Coronary artery (tissue), 2 donors: ENCODE results near the gene WDR5.

Experiments
- DNase-seq: peaks from one replicate; pipeline ENCODE4 v3.0.0-alpha.2; 2017; ENCODE audit warnings: low spot score
- H3K27ac ChIP-seq, 2 donors: fragments of 200-600 bp; sonication (generic); one replicate each; pipeline ENCODE4 v1.5.1; 2016 to 2019
- H3K4me3 ChIP-seq: fragments of 200-600 bp; sonication (generic); 2 replicates; pipeline ENCODE4 v1.5.1; 2016; ENCODE audit warnings: mild to moderate bottlenecking, moderate library complexity
- CTCF ChIP-seq: fragments of 200-600 bp; sonication (generic); IDR thresholded peaks from one replicate; pipeline ENCODE4 v1.5.1; 2019; ENCODE audit warnings: antibody characterized with exemption

Gene WDR5

GRCh38 chr9:134159566-134160245, 23.8 kb downstream of the WDR5 start:
- no peak overlapping the region for H3K4me3 ChIP-seq
- TF ChIP-seq CTCF: no peak

GRCh38 chr9:134161647-134162046, 25.8 kb downstream of the WDR5 start:
- no peak overlapping the region for H3K27ac ChIP-seq
- TF ChIP-seq CTCF: no peak

More at GRCh38 chr9:134159566-134160245, 23.8 kb downstream of the WDR5 start:
- no peak for DNase-seq
- no peak overlapping the region for H3K27ac ChIP-seq

GRCh38 chr9:134162212-134162775, 26.4 kb downstream of the WDR5 start:
- H3K4me3 ChIP-seq: no peak overlapping the region
- TF ChIP-seq CTCF: no peak
- no peak overlapping the region for H3K27ac ChIP-seq
- no peak for DNase-seq

More at GRCh38 chr9:134161647-134162046, 25.8 kb downstream of the WDR5 start:
- no peak for DNase-seq
- no peak overlapping the region for H3K4me3 ChIP-seq

GRCh38 chr9:134162926-134163370, 27.1 kb downstream of the WDR5 start:
- H3K4me3 ChIP-seq: no peak overlapping the region
- no peak for TF ChIP-seq CTCF
- DNase-seq: no peak
- no peak overlapping the region for H3K27ac ChIP-seq

- Histone ChIP-seq H3K4me3 (no peak overlapping the region), H3K27ac (no peak overlapping the region)
- peak; percentile 86 for DNase-seq
- no peak for TF ChIP-seq CTCF
These were observed 27.7 kb downstream of the WDR5 start for GRCh38 chr9:134163371-134164196.

GRCh38 chr9:134164879-134165278, 29.0 kb downstream of the WDR5 start:
- TF ChIP-seq CTCF: no peak
- no peak overlapping the region for H3K27ac ChIP-seq
- DNase-seq: no peak

More at GRCh38 chr9:134164879-134165278, 29.0 kb downstream of the WDR5 start:
- H3K4me3 ChIP-seq: no peak overlapping the region
